ENCODE measurements around the gene CFAP61.

DNA sequence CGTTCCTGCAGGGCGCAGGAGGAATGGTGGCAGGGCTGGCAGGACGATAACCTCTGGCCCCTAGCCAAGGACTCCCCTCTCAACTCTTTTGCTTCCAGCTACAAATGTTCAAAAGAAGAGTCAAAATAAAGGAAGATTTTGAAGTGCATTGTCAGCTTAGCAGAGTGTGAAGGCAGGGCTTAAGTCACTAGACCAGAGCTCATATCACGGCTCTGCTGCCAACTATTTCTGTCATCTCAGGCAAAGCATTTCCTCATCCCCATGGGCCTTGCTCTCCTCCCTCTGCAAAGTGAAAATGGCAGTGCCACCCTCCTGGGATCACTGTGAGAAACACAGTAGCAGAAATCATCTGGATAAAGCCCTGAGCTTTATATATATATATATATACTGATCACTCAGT is 36.7 kb downstream of the CFAP61 start:
- TF ChIP-seq, protein P1, sequence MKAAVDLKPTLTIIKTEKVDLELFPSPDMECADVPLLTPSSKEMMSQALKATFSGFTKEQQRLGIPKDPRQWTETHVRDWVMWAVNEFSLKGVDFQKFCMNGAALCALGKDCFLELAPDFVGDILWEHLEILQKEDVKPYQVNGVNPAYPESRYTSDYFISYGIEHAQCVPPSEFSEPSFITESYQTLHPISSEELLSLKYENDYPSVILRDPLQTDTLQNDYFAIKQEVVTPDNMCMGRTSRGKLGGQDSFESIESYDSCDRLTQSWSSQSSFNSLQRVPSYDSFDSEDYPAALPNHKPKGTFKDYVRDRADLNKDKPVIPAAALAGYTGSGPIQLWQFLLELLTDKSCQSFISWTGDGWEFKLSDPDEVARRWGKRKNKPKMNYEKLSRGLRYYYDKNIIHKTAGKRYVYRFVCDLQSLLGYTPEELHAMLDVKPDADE (IDR thresholded peaks at IDR 0.05): no peak
- TF ChIP-seq, protein P2, sequence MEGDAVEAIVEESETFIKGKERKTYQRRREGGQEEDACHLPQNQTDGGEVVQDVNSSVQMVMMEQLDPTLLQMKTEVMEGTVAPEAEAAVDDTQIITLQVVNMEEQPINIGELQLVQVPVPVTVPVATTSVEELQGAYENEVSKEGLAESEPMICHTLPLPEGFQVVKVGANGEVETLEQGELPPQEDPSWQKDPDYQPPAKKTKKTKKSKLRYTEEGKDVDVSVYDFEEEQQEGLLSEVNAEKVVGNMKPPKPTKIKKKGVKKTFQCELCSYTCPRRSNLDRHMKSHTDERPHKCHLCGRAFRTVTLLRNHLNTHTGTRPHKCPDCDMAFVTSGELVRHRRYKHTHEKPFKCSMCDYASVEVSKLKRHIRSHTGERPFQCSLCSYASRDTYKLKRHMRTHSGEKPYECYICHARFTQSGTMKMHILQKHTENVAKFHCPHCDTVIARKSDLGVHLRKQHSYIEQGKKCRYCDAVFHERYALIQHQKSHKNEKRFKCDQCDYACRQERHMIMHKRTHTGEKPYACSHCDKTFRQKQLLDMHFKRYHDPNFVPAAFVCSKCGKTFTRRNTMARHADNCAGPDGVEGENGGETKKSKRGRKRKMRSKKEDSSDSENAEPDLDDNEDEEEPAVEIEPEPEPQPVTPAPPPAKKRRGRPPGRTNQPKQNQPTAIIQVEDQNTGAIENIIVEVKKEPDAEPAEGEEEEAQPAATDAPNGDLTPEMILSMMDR (conservative IDR thresholded peaks at IDR 0.05; ENCODE audit: low read depth in 2 of 2): no peak
- no peak for TF ChIP-seq EZH2 (IDR thresholded peaks at IDR 0.05; ENCODE audit: low read depth, unreplicated experiment)
- TF ChIP-seq, protein P3, sequence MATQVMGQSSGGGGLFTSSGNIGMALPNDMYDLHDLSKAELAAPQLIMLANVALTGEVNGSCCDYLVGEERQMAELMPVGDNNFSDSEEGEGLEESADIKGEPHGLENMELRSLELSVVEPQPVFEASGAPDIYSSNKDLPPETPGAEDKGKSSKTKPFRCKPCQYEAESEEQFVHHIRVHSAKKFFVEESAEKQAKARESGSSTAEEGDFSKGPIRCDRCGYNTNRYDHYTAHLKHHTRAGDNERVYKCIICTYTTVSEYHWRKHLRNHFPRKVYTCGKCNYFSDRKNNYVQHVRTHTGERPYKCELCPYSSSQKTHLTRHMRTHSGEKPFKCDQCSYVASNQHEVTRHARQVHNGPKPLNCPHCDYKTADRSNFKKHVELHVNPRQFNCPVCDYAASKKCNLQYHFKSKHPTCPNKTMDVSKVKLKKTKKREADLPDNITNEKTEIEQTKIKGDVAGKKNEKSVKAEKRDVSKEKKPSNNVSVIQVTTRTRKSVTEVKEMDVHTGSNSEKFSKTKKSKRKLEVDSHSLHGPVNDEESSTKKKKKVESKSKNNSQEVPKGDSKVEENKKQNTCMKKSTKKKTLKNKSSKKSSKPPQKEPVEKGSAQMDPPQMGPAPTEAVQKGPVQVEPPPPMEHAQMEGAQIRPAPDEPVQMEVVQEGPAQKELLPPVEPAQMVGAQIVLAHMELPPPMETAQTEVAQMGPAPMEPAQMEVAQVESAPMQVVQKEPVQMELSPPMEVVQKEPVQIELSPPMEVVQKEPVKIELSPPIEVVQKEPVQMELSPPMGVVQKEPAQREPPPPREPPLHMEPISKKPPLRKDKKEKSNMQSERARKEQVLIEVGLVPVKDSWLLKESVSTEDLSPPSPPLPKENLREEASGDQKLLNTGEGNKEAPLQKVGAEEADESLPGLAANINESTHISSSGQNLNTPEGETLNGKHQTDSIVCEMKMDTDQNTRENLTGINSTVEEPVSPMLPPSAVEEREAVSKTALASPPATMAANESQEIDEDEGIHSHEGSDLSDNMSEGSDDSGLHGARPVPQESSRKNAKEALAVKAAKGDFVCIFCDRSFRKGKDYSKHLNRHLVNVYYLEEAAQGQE (IDR thresholded peaks at IDR 0.05; ENCODE audit: unreplicated experiment): no peak

Measured in GM23338 (cell line).